HG02852 (cell line): ENCODE measurements around the gene CD58.

Experiments
- ATAC-seq: cut with Tn5 transposase; IDR thresholded peaks from one replicate; pipeline ENCODE4 v1.9.1; 2021; ENCODE audit warnings: mild to moderate bottlenecking, moderate library complexity; ENCODE audit not compliant: unreplicated experiment

Gene CD58

DNA sequence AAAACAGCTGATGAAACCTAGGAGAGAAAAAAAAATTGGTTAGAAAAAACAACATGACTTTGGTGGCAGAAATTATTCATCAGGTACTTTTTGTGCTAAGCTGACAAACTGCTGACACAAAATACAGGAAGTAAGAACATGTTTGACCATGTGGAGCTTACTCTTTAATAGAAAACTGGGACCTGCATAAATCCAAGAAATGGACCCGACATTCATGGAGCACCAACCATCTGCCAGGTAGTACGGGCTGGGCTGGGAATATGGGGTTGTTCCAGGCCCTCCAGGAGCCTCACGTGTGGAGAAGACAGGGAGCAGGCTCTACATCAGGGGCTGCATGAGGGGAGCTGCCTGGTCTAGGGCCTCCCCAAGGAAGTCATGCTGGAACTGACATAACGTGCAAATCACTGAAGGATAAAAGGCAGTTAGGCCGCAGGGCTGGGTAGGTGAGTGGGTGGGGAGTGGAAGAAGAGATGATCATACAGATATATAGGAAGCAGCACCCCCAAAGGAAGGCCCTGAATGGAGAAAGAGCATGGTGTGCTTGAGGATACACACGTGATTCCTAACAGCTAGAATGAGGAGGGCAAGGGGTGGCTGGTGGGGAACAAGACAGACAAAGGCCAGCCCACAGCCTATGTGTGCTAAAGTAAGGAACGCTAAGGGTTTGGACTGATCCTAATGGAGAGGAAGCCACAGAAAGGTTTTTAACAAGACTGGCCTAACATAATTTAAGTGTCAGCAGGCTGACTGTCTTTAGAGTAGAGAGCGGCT, 26.1 kb downstream of the CD58 start:
- peak; percentile 72 for ATAC-seq

GRCh38 chr1:116540088-116540487, 30.7 kb downstream of the CD58 start:
- ATAC-seq, result peak; percentile 41

GRCh38 chr1:116538544-116538943, 32.3 kb downstream of the CD58 start:
- ATAC-seq, result peak; percentile 67

DNA sequence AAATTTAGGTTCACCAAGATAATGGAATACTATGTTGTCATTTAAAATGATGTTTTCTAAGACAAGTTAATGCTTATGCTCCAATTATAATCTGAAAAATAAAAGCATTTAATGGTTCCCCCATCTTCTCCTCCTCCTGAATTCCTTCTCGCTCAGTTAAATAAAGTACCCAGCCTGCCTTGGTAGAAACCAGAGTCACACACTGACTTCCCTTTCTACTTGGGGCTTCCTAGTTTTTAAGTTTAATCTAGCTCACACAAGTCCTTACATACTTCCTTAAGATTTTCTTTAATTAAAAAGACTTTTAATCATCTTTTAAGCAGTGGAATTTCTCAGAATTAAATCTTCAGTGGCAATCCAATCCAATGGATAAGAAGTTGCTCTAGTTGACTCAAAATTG, 32.9 kb downstream of the CD58 start:
- ATAC-seq, result no peak

- no peak for ATAC-seq
Measured at GRCh38 chr1:116537040-116537831, 33.6 kb downstream of the CD58 start.

DNA sequence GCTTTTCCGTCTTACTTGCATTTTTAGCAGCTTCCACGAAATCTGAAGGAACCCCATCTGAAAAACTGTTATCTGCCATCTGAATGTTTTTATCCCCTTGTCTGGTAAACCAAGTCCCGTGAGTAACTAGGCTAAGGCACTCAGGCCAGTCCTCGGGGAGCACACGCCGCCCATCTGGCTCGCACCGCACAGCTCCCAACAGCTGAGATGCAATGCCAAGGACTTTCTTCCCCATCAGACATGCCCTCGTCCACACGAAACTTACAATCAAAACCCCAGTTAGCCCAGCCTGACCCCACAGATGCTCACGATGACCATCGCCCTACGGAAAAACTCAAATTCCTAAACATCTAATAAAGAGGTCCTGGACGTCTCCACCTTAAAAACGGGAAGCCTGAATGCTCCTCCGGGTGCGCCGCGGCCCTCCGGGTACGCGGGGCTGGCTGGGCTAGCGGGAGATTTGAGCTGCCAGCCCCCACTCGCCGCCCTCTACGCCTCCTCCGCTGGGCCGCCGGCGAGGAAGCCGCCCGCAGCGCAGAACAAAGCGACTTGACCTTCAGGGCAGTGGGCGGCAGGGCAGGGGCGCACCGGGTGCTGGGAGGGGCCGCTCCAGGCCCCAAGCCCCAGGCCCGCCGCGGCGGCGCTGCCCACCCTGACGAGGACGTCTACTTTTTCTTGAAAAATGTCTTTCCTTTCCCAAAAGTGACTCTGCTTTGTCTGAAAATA, 36.6 kb downstream of the CD58 start:
- ATAC-seq, result no peak

GRCh38 chr1:116533429-116533820, 37.4 kb downstream of the CD58 start:
- no peak for ATAC-seq

DNA sequence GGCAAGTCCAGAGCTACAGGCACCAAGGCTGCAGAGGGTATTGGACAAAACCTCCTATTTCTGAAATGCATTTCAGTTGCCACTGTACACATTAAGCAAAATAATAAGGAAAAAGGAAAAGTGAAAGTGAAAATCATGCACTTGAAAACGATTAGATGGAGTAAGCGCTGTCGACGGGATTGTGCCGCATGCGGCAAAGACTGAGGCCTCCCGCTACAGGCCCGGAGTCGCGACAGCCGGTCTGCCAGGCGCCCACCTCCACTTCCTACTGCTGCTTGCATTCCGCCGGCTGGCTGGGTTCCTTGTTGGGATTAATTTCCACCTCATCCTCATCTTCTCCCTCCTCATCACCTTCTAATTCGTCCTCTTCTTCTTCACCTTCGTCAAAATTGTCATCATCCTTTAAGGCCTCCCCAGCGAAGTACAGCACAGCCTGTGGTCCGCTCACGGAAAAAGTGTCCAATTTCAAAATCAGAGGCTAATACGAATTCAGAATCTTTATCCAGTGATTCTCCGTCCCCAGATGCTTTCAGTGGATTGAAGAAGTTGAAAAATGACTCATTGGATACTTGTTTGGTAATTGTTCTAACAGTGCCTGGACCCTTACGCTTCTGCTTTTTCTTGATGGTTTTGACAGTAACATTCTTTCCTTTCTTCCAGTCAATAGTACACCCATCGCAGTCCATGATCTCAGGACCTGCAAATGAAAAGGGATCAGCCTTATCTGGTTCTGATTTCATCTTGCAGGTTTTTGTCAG, 38.0 kb downstream of the CD58 start:
- ATAC-seq, result no peak

DNA sequence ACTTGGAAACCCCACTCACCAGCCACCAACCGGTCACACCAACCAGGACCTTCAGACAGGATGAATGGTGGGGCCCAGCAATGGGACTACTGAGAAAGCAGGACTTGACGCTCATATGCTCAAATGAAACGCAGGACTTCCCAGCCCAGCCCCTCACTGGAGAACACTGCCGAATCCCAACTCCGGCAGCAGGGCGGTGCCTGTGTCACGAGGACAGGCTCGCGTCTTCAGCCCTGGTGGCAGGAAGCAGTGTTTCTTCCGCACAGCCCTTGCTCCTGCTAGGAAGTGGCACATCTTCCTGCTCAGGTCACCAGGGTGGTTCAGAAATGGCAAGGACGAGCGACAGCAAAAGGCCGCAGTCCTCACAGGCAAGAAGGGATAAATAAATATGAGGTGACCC, 38.9 kb downstream of the CD58 start:
- no peak for ATAC-seq

DNA sequence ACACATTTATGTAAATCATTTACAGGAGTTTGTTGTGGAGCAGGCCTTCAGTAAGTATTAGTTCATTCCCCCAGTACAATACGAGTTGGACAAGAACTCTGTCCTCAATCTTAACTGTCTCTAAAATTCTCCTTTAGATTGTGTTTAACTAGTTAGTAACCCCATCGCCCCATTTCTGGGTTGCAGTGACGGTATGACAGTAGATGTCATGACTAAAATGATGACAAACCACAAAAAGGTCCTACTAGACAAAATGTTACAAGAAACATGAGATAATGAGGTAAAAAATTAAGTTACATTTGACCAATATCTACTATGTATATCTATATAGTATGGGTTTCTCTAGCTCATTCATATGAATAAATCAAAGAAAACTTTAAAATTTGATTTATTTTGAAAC, 41.1 kb downstream of the CD58 start:
- no peak for ATAC-seq

GRCh38 chr1:116529199-116529631, 41.6 kb downstream of the CD58 start:
- no peak for ATAC-seq

DNA sequence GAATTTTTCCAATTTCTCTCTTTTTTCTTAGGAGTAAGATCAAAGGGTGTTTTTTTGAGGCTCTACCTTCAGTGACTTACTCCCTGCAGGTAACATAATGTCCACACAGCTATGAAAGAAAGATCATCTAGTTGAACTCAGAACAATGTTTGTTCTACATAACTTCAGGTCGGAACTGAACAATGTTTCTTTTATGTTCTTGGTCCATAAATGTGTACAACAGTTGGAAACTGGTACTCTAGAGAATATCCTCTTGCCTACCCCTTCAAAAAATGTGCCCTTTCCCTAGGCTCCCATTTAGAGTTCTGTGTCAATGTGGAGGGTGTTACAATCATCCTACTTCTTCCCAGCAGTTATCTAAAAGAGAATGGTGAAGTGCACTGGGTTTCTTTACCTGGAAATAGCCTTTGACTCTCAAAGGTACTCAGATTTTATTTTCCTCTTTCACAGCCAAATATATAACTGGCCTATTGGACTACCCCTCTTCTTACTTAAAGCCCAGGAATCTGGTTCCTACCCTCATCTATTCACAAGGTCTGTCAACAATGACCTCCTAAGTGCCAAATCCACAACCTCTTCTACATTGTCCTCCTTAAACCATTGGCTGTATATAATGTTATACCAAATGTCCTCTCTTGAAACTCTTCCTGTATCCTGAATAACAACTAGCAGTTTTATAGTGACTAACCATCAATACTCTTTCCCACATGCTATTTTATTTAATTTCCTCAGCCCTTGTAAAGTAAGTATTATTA, 42.3 kb downstream of the CD58 start:
- no peak for ATAC-seq

DNA sequence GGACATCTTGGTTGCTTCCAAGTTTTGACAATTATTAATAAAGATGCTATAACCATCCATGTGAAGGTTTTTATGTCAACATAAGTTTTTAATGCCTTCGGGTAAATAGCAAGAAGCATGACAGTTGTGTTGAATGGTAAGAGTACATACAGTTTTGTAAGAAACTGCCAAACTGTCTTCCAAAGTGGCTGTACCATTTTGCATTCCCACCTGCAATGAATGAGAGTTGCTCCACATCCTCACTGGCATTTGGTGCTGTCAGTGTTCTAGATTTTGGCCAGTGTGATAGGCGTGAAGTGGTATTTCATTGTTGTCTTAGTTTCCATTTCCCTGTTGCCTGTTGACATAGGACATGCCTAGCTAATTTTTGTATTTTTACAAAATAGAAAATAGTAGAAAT, 45.4 kb downstream of the CD58 start:
- no peak for ATAC-seq

DNA sequence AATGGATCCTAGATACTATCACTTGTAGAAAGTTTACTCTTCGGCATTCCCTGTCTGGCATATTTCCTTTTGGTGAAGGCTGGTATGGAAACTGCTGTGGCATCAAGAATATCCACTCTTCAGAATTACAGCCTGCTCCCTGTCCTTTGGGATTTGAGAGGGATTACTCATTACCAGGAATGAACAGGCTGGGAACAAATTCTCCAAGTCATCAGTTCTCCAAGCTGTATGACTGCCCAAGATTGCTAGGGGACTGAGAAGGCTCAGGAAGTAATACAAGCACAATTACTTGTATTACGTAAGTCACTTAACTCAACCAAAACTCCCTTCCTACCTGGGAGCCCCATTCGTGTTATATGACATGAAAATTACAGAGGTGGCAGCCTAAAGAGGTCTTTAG, 49.6 kb downstream of the CD58 start:
- no peak for ATAC-seq

DNA sequence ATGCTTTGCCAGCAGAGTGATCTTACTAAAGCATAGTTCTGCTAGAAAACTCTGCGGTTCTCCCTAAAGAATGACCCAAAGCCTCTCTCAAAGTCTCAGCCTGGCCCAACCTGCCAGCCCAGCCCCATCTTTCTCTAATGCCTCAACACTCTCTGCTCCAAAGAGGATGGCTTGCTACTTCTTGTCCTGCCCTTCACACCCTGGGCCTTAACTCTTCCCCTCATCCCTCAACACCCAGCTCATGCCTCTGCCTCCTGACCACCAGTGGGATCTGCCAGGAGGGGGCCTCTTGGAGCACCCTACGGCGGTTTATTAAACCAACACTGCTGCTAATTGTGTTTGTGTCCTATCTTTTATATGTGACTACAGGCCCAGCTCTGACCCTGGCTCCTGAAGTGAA, 52.4 kb downstream of the CD58 start:
- no peak for ATAC-seq

DNA sequence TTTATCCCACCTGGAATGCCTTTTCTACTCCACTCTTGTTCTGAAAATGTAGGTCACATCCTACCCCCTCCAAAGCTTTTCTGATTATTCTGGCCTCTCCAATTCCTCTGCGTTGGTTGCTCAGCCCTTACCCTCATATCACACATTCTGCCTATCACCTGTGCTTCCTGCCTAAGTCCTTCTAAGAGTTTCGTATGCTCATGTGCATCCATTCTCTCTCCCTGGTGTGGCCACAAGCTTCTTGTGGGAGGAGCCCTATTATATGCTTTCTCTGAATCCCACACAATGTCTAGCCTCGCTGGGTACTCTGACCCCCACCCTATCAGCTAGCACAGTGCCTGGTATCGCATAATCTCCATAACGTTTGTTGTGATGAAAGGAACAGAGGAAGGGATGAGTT, 54.2 kb downstream of the CD58 start:
- ATAC-seq, result no peak

GRCh38 chr1:116515702-116516101, 55.1 kb downstream of the CD58 start:
- ATAC-seq, result no peak

DNA sequence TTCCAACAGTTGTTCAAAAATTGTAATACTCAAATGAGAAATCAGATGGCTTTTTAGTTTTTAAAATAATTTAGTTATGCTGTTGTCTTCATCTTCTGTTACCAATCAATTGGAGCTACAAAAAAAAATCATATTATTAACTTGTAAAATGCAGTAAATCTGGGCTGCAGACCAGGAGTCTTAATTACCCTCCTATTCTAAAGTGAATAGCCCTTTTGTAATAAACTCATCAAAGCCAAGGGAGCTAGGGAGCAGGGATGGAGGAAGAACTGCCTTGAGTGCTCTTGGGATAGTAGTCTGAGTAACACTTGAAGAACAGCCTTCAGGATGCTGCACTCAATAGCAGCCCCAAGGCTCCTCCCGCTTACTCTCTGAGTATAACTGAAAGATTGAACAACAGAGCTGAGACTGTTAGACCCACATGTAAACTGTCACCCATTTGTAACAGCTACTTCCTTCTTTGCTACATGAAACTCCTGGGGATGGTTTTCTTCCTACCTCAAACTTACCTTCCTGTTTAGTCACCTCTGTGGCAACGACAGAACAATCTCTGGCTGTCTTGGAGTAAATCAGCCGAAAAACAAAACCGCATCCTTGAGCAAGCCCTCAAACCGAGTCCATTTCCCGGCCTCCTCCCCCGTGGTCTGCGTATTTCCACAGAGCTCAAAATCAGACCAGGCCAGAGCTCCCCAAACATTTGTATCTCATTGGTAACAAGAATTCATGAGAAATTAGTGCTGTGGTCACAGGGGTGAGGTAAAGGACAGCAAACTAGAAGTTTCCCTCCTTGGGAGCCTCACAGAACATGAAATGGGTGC, 55.9 kb downstream of the CD58 start:
- peak; percentile 71 for ATAC-seq

- no peak for ATAC-seq
Measured at GRCh38 chr1:116513956-116514355, 56.9 kb downstream of the CD58 start.
